IPS DF 6.9 (cell line): ENCODE data around the gene LTF.

Source experiments
- DNase-seq: peaks from one replicate; pipeline ENCODE4 v3.0.0-alpha.2; 2013; ENCODE audit warnings: low read depth, low spot score
- H3K27ac ChIP-seq: one replicate; pipeline ENCODE4 v1.5.1; 2013; ENCODE audit warnings: low read length, control low read depth
- H3K27me3 ChIP-seq: 2 replicates; pipeline ENCODE4 v1.6.1; 2013; ENCODE audit warnings: mild to moderate bottlenecking, low read length; ENCODE audit not compliant: control insufficient read depth, insufficient read depth
- H3K36me3 ChIP-seq: 2 replicates; pipeline ENCODE4 v1.6.1; 2013; ENCODE audit warnings: low read length; ENCODE audit not compliant: control insufficient read depth, insufficient read depth
- H3K4me1 ChIP-seq: 2 replicates; pipeline ENCODE4 v1.6.1; 2013; ENCODE audit warnings: low read length; ENCODE audit not compliant: control insufficient read depth, insufficient read depth
- H3K4me3 ChIP-seq: 2 replicates; pipeline ENCODE4 v1.5.1; 2013; ENCODE audit warnings: mild to moderate bottlenecking, low read length
- H3K9me3 ChIP-seq: 2 replicates; pipeline ENCODE4 v1.6.1; 2013; ENCODE audit warnings: low read length, inconsistent platforms; ENCODE audit not compliant: control insufficient read depth, insufficient read depth
- WGBS: extraction: QIAGEN DNeasy Blood & Tissue Kit; methylation state at CpG from one replicate; pipeline ENCODE4 v1.1.7; 2013; ENCODE audit warnings: mixed read lengths, missing lambda C conversion rate; ENCODE audit not compliant: insufficient read length, insufficient coverage; 5-methylcytosine and 5-hydroxymethylcytosine counted together

Gene LTF

DNA sequence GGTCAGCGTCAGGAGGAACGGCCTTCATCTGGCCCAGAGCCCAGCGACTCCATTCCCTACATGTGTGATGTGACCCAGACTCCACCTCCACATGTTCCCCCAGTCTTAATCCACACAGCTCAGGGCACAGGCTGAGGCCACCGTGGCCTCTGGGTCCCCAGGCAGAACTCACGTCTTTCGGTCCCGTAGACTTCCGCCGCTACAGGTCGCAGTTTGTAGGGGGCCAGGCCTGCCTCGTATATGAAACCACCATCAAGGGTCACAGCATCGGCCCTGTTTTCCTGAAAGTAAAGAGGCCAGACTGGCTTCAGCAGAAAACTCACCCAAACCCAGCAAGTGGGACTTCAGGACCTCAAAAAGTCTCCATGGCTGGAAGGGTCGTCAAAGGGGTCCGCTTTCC is 8.6 kb downstream of the LTF start:
- H3K27me3 ChIP-seq, result no peaks in the 10 kb centered on the region
- WGBS, result no CpG with 5 or more reads among the region's 14 CpGs

DNA sequence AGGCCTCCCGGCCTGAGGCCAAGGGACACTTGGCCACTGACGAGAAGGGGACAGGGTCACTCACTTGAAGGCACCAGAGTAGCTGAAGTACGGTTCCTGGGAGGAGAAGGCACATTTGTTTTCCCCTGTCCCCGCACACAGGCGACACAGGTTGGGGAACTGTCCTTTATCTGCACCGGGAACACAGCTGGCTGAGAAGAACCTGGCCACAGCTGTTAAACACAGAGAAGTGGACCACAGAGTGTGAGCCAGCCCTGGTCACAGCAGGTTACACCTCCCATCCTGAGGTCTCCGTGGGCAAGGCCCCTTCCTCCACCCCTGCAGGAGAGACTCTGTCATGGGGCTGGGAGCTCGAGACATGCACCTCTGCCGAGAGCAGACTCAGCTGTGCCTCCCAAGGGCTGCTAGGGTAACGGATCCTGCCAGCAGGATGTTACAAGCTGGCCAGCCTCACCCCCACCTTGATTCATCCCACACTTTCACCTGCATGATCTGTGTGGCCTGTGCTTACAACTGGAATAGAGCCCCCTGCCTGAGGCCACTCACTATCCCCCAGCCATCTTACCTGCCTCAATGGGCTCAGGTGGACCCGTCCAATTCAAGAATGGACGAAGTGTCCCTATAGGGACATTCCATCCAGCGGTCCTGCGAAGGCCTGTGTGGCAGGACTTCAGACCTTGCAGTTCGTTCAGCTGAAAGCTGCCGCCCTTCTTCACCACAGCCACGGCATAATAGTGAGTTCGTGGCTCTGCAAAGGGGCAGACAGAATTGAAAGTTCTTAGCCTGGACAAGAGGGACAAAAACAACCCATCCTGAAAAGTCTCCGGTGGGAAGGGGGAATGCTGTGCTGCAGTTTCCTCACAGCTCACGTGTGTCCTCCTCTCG is 9.2 kb downstream of the LTF start:
- no CpG with 5 or more reads among the region's 21 CpGs for WGBS
- DNase-seq, result no peak
- H3K27ac ChIP-seq, result no peak overlapping the region

More for the DNA sequence above, 8.6 kb downstream of the LTF start:
- no peak overlapping the region for H3K27ac ChIP-seq
- no peaks in the 10 kb centered on the region for H3K9me3 ChIP-seq
- H3K4me3 ChIP-seq, result no peak overlapping the region
- no peak for DNase-seq
- no peaks in the 10 kb centered on the region for H3K4me1 ChIP-seq
- no peaks in the 10 kb centered on the region for H3K36me3 ChIP-seq

DNA sequence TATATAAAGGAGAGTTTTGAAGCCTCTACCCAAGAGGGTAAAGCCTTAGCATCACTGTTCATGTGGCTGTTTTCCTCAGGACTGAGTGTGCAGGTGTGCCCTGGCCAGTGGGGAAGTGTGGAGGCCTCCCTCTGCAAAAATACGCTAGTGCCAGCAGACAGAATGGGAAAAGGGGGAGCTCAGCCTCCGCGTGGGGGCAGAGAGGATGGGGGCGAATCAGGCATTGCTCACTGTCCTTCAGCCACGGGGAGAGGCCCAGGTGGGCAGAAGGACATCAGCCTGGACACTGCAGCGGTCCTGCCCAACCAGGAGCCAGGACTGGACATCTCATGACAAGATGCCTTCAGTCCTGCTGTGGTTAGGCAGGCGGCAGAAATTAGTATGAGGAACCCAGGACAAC is 10.1 kb downstream of the LTF start:
- WGBS, result no CpG with 5 or more reads among the region's 7 CpGs
- no peaks in the 10 kb centered on the region for H3K4me1 ChIP-seq
- DNase-seq, result no peak
- no peaks in the 10 kb centered on the region for H3K9me3 ChIP-seq
- no peak overlapping the region for H3K27ac ChIP-seq
- H3K36me3 ChIP-seq, result no peaks in the 10 kb centered on the region
- H3K27me3 ChIP-seq, result no peaks in the 10 kb centered on the region
- no peak overlapping the region for H3K4me3 ChIP-seq

More for the DNA sequence above, 9.2 kb downstream of the LTF start:
- Histone ChIP-seq H3K9me3 (no peaks in the 10 kb centered on the region), H3K36me3 (no peaks in the 10 kb centered on the region), H3K4me3 (no peak overlapping the region), H3K27me3 (no peaks in the 10 kb centered on the region), H3K4me1 (no peaks in the 10 kb centered on the region)

DNA sequence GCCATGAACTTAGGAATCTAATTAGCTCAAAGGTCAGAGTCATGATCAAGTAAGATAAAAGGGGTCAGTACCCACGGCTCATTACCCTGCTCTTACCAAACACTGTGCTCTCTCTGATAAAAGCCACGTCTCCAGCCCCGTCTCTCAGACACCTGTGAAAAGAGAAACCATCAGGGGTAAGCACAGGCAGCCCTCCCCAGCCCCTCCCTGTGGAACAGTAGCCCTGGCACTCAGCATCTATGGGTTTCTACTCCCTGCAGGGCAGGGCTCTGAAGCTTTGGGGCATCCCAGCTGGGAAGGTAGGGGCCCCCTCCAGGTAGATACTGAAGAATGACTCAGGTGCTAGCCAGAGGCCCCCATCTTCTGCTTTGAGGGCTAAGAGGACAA is 10.5 kb downstream of the LTF start:
- H3K4me3 ChIP-seq, result no peak overlapping the region
- no CpG with 5 or more reads among the region's 3 CpGs for WGBS
- H3K4me1 ChIP-seq, result no peaks in the 10 kb centered on the region
- H3K36me3 ChIP-seq, result no peaks in the 10 kb centered on the region
- no peak for DNase-seq
- H3K9me3 ChIP-seq, result no peaks in the 10 kb centered on the region
- no peak overlapping the region for H3K27ac ChIP-seq
- no peaks in the 10 kb centered on the region for H3K27me3 ChIP-seq

DNA sequence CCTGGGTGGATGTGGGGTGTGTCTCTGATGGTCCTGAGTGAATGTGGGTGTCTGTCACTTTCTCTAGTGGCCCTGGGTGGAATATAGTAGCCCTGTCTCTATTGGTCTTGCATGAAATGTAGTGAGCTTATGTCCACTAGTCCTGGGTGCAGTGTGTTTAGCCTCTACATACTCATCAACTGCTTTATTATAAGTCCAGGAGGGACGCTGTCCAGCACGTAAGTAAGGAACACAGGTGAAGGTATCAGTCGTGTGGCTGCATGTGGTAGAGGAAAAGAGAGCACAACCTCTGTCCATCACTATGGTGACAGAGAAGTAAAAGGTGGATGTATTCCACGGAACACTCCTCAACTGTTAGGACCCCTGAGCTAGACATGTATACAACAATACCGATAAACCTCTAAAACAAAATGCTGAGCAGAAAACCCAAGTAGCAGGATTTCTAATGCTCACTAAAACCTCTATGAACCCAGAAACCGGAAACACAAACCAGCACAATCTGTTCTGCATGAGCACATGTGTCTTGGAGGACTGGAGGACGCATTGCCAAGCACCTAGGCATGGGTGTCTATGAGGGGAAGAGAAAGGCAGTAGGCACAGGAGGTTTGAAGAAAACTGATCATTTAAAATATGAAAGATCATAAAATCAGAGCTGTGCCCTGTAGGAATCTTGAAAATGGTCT is 11.0 kb downstream of the LTF start:
- Histone ChIP-seq H3K9me3 (no peaks in the 10 kb centered on the region), H3K4me1 (no peaks in the 10 kb centered on the region), H3K4me3 (no peak overlapping the region), H3K27me3 (no peaks in the 10 kb centered on the region), H3K27ac (no peak overlapping the region), H3K36me3 (no peaks in the 10 kb centered on the region)
- no peak for DNase-seq
- WGBS, result no CpG with 5 or more reads among the region's 7 CpGs

DNA sequence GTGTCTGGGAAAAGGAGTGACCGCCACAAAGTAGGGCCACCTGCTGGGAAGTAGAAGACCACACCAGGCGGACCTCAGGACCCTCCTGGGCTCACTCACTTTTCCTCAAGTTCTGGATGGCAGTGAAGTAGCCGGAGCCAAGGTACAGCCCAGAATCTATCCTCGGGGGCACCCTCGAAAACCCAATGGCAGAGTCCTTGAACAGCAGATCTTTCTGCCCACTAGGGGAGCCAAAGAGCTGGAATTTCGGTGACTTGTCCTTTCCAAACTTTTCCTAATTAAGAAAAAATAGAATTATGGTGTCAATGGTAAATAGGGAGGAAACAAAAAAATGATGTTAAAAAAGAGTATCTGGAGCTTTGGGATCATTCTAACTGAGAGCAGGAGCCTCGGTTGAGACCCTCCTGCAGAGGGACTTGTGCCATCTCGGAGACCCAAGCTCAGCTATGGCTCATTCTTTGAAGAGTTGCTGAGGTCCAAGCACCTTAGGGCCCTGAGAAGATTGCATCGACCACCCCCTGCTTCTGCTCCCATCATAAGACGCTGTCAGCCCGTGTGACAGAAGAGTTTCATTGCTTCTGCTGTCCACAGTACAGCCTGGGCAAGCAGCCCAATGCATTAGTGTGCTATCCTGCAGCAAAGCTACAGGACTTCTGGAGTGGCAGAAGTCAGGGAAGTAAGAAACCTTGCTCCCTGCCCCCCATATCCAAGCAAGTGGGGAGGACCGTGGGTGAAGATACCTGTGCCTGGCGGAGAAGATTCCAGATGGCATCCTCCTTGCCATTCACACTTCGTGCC is 14.8 kb downstream of the LTF start:
- no peak for DNase-seq
- no peaks in the 10 kb centered on the region for H3K4me1 ChIP-seq
- H3K9me3 ChIP-seq, result no peaks in the 10 kb centered on the region
- H3K27me3 ChIP-seq, result no peaks in the 10 kb centered on the region
- H3K36me3 ChIP-seq, result no peaks in the 10 kb centered on the region
- no peak overlapping the region for H3K27ac ChIP-seq
- no CpG with 5 or more reads among the region's 14 CpGs for WGBS
- no peak overlapping the region for H3K4me3 ChIP-seq

DNA sequence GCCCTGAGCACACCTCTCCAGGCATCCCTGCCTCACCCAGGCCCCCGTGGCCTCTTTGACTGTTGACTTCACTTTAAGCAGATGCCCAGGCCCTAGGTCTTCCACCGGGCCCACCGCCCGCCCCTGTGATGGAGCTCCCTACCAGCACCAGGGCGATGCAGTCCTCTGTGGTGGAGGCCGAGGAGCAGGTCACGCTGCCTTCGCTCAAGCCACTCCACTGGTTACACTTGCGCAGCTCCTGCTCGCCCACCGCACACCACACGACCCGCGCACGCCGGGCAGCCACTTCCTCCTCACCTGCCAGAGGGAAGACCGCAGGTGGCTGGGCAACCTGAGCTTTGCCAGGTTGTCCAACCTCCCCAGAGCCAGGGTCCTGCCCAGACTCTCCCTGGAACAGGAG is 16.0 kb downstream of the LTF start:
- H3K4me1 ChIP-seq, result no peaks in the 10 kb centered on the region
- no peak overlapping the region for H3K4me3 ChIP-seq
- no peaks in the 10 kb centered on the region for H3K27me3 ChIP-seq
- WGBS, result no CpG with 5 or more reads among the region's 17 CpGs
- DNase-seq, result no peak
- H3K36me3 ChIP-seq, result no peaks in the 10 kb centered on the region
- H3K27ac ChIP-seq, result no peak overlapping the region
- H3K9me3 ChIP-seq, result no peaks in the 10 kb centered on the region

DNA sequence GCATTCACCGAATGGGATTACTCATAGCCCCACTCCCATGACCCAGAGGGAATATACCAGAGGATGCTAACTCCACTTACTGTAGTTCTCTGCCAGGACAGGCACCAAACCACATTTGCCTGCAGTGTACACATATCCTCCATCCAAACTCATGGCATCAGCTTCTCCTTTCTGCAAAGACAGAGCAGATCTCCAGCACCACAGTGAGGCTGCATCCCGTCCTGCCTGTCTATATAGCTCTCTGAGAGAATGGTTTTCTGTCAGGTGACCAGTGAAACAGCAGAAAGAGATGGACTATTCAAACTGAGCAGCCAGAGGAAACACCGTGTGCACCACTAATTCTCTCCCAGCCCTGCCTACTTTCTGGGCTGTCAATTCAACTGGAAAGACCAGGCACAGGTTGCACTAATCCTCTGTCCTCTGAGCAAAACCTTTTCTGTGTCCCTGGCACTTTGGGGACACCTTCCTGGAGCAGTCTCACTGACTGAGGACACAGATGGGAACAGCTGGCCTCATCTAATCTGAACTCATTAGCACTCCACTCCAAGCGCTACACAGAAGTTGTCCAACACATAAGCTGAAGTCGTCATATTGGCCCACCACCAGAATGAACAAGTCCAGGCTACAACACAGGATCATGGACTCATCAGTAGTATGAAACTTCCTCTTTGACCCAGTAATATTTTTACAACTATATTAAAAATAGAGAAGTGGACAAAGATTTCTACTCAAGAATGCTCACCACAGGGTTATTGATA is 17.3 kb downstream of the LTF start:
- no peaks in the 10 kb centered on the region for H3K36me3 ChIP-seq
- no peaks in the 10 kb centered on the region for H3K9me3 ChIP-seq
- no peaks in the 10 kb centered on the region for H3K4me1 ChIP-seq
- no CpG with 5 or more reads among the region's 5 CpGs for WGBS
- H3K27me3 ChIP-seq, result no peaks in the 10 kb centered on the region
- DNase-seq, result no peak
- no peak overlapping the region for H3K27ac ChIP-seq
- H3K4me3 ChIP-seq, result no peak overlapping the region

DNA sequence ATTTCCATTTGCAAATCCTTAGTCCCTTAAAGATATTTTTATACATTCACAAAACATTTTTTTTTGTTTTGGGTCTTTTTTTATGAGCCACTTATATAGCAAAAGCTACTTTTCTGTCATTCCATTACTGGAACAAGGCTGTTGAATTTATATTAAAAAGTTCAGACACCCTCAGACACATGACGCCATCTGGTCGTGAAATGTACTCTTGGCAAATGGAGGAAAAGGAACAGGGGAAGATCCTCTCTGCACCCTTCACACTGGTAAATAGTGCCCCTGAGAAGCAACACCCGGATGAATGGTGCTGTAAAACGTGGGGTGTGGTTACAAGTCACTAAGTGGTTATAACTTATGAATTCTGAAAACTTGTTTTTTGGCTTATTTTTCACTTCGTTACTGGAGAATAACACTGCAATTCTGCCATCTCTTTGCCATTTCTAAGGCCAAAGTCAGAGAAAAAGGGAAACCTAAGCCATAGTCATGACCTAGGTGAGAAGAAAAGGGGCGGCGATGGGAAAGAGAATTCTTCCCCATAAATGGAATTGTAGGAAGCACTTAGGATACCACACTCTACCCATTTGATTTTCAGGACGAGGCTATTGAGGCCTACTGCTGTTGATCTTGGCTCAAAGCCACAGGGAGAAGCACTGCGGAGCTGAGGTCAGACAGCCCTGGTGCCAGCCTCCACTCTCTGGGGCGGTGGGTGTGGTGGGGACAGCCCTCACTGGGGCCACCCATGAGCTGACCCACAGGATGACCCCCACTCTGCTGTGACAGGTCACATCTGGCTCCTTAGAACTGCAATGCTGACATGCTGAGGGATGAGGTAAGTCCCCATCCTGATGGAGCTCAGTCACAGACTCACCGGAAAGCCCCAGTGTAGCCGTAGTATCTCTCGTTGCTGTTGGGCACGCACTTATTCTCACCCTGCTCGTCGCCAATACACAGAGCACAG is 21.9 kb downstream of the LTF start:
- Histone ChIP-seq H3K27me3 (no peaks in the 10 kb centered on the region), H3K4me1 (no peaks in the 10 kb centered on the region), H3K27ac (no peak overlapping the region), H3K9me3 (no peaks in the 10 kb centered on the region), H3K4me3 (no peak overlapping the region), H3K36me3 (no peaks in the 10 kb centered on the region)
- no CpG with 5 or more reads among the region's 16 CpGs for WGBS
- DNase-seq, result no peak
